Loucy (cell line): Measurements from ENCODE around the gene CXCL10.
A peak's percentile ranks its signal among the peaks of the same experiment; 100 is the strongest.
"Not testable (repeated sequence)": the region's sequence is repeated elsewhere in the genome, so short reads cannot be mapped to it uniquely, and the experiment has no call there.

ENCODE experiments used
- H2AFZ ChIP-seq: fragments of 200-600 bp; sonication (generic); 2 replicates; pipeline ENCODE4 v1.6.0; 2016; ENCODE audit warnings: antibody characterized with exemption, mild to moderate bottlenecking, low read length, moderate library complexity
- H3F3A ChIP-seq: fragments of 200-600 bp; 2 replicates; pipeline ENCODE4 v1.6.0; 2016; ENCODE audit warnings: antibody characterized with exemption, low read depth, mild to moderate bottlenecking
- H3K27me3 ChIP-seq: fragments of 200-600 bp; sonication (generic); 2 replicates; pipeline ENCODE4 v1.6.1; 2014; ENCODE audit warnings: low read length, mild to moderate bottlenecking; ENCODE audit not compliant: insufficient read depth, poor library complexity, severe bottlenecking
- H3K36me3 ChIP-seq: fragments of 200-600 bp; sonication (generic); 2 replicates; pipeline ENCODE4 v1.6.1; 2016; ENCODE audit warnings: low read length; ENCODE audit not compliant: insufficient read depth
- H3K4me1 ChIP-seq: fragments of 200-600 bp; sonication (generic); 2 replicates; pipeline ENCODE4 v1.5.1; 2014; ENCODE audit warnings: low read length, mild to moderate bottlenecking; ENCODE audit not compliant: insufficient read depth, poor library complexity, severe bottlenecking
- H3K4me2 ChIP-seq: fragments of 200-600 bp; sonication (generic); 2 replicates; pipeline ENCODE4 v1.6.0; 2014; ENCODE audit warnings: antibody characterized with exemption, low read length, low read depth, mild to moderate bottlenecking; ENCODE audit not compliant: poor library complexity, severe bottlenecking
- H3K4me3 ChIP-seq: fragments of 200-600 bp; sonication (generic); 2 replicates; pipeline ENCODE4 v1.5.1; 2014; ENCODE audit warnings: low read length, mild to moderate bottlenecking, mixed read lengths; ENCODE audit not compliant: poor library complexity, severe bottlenecking
- H3K79me2 ChIP-seq: fragments of 200-600 bp; sonication (generic); 2 replicates; pipeline ENCODE4 v1.6.1; 2014; ENCODE audit warnings: low read length; ENCODE audit not compliant: insufficient read depth
- H3K9ac ChIP-seq: fragments of 200-600 bp; sonication (generic); 2 replicates; pipeline ENCODE4 v1.6.0; 2014; ENCODE audit warnings: mild to moderate bottlenecking, low read depth, low read length, moderate library complexity; ENCODE audit not compliant: poor library complexity, severe bottlenecking
- H3K9me2 ChIP-seq: fragments of 200-600 bp; sonication (generic); replicated peaks from 2 replicates; pipeline ENCODE4 v1.6.1; 2016; ENCODE audit warnings: low read depth, low read length, mixed read lengths
- H3K9me3 ChIP-seq: fragments of 200-600 bp; sonication (generic); 2 replicates; pipeline ENCODE4 v1.6.1; 2014; ENCODE audit warnings: mild to moderate bottlenecking, antibody characterized with exemption, low read length, low read depth; ENCODE audit not compliant: insufficient read depth
- H4K20me1 ChIP-seq: fragments of 200-600 bp; sonication (generic); 2 replicates; pipeline ENCODE4 v1.6.0; 2014; ENCODE audit warnings: antibody characterized with exemption, low read length, mild to moderate bottlenecking; ENCODE audit not compliant: insufficient read depth, poor library complexity, severe bottlenecking
- TF ChIP-seq, protein P1 (sequence below): fragments of 200-600 bp; sonication (generic); conservative IDR thresholded peaks from 2 replicates; pipeline ENCODE4 v1.5.1; 2014; ENCODE audit warnings: mild to moderate bottlenecking, antibody characterized with exemption, low read length

The CXCL10 gene

DNA sequence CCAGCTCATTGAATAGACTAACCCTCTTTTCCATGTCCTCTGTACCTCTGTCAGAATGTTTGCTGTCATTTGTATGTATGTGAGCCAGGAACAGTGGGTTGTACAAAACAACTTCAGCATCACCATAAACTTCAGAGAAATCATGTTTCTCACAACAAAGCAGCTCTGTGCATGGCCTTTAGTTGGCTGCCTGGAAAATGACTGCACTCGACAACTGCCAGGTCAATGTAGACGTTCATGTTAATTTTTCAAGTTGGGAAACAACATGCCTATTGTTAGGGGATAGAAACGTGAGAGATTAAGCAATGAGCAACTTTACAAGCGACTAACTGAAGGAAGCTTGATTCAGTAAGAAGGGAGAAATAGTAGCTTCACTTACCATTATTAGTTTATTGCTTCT lies 30.4 kb upstream of the CXCL10 start:
- TF ChIP-seq, protein P1, sequence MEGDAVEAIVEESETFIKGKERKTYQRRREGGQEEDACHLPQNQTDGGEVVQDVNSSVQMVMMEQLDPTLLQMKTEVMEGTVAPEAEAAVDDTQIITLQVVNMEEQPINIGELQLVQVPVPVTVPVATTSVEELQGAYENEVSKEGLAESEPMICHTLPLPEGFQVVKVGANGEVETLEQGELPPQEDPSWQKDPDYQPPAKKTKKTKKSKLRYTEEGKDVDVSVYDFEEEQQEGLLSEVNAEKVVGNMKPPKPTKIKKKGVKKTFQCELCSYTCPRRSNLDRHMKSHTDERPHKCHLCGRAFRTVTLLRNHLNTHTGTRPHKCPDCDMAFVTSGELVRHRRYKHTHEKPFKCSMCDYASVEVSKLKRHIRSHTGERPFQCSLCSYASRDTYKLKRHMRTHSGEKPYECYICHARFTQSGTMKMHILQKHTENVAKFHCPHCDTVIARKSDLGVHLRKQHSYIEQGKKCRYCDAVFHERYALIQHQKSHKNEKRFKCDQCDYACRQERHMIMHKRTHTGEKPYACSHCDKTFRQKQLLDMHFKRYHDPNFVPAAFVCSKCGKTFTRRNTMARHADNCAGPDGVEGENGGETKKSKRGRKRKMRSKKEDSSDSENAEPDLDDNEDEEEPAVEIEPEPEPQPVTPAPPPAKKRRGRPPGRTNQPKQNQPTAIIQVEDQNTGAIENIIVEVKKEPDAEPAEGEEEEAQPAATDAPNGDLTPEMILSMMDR = no peak
- Histone ChIP-seq H2AFZ (peak overlapping the region; percentile 57; the same call in 1 of the 2 replicates), H3K4me3 (no peak overlapping the region), H3K4me1 (no peaks in the 10 kb centered on the region), H3K79me2 (no peaks in the 10 kb centered on the region), H3K9me2 (no peaks in the 10 kb centered on the region), H4K20me1 (no peaks in the 10 kb centered on the region), H3K9me3 (no peaks in the 10 kb centered on the region), H3F3A (no peaks in the 10 kb centered on the region), H3K9ac (no peak overlapping the region), H3K36me3 (no peaks in the 10 kb centered on the region), H3K27me3 (no peaks in the 10 kb centered on the region), H3K4me2 (no peak overlapping the region)

DNA sequence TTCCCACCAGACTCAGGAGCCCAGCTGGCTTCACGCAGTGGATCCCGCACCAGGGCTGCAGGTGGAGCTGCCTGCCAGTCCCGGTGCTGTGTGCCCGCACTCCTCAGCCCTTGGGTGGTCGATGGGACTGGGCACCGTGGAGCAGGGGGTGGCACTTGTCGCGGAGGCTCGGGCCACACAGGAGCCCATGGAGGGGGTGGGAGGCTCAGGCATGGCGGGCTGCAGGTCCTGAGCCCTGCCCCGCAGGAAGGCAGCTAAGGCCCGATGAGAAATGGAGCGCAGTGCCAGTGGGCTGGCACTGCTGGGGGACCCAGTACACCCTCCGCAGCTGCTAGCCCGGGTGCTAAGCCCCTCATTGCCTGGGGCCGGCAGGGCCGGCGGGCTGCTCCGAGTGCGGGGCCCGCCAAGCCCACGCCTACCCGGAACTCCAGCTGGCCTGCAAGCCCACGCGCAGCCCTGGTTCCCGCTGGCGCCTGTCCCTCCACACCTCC lies 27.3 kb upstream of the CXCL10 start:
- not testable (repeated sequence) for H3K36me3 ChIP-seq, H3K27me3 ChIP-seq, H2AFZ ChIP-seq, H4K20me1 ChIP-seq, H3K9me3 ChIP-seq, H3K79me2 ChIP-seq, H3K9ac ChIP-seq, H3K4me1 ChIP-seq, H3K9me2 ChIP-seq, H3K4me2 ChIP-seq, H3F3A ChIP-seq, H3K4me3 ChIP-seq

DNA sequence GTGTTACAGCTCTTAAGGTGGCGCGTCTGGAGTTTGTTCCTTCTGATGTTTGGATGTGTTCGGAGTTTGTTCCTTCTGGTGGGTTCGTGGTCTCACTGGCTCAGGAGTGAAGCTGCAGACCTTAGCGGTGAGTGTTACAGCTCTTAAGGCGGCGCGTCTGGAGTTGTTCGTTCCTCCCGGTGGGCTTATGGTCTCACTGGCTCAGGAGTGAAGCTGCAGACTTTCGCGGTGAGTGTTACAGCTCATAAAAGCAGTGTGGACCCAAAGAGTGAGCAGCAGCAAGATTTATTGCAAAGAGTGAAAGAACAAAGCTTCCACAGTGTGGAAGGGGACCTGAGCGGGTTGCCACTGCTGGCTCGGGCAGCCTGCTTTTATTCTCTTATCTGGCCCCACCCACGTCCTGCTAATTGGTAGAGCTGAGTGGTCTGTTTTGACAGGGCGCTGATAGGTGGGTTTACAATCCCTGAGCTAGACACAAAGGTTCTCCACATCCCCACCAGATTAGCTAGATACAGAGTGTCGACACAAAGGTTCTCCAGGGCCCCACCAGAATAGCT lies 26.6 kb upstream of the CXCL10 start:
- H3K79me2 ChIP-seq, H3K4me2 ChIP-seq, H4K20me1 ChIP-seq, H3K9me2 ChIP-seq, H3K4me1 ChIP-seq, H3K4me3 ChIP-seq, H3K9me3 ChIP-seq, H2AFZ ChIP-seq, H3K9ac ChIP-seq, H3F3A ChIP-seq, H3K36me3 ChIP-seq, H3K27me3 ChIP-seq: not testable (repeated sequence)

DNA sequence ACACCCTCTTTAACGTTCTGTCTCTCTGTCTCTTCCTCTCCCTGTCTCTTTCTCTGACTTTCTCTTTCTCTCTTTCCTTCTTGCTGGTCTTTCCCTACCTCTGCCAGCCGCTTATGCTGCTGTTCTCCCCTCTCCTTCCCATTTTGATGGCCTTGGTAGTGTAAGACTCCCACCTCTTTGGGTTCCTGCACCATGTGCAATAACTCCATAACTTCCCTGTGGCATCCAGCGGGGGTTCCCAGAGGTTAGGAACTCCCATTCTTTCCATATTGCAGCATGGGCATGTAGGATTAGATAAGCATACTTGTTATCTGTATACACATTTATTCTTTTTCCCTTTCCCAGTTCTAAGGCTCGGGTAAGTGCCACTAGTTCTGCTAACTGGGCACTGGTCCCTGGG lies 21.4 kb upstream of the CXCL10 start:
- H3F3A ChIP-seq, H3K4me1 ChIP-seq, H3K9me2 ChIP-seq, H3K36me3 ChIP-seq, H3K9ac ChIP-seq, H2AFZ ChIP-seq, H3K27me3 ChIP-seq, H3K79me2 ChIP-seq, H3K4me3 ChIP-seq, H3K9me3 ChIP-seq, H4K20me1 ChIP-seq, H3K4me2 ChIP-seq: not testable (repeated sequence)

DNA sequence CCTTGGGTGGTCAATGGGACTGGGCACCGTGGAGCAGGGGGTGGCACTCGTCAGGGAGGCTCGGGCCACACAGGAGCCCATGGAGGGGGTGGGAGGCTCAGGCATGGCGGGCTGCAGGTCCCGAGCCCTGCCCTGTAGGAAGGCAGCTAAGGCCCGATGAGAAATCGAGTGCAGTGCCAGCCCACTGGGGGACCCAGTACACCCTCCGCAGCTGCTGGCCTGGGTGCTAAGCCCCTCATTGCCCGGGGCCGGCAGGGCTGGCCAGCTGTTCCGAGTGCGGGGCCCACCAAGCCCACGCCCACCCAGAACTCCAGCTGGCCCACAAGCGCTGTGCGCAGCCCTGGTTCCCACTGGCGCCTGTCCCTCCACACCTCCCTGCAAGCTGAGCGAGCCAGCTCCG lies 20.0 kb upstream of the CXCL10 start:
- not testable (repeated sequence) for H3K9ac ChIP-seq, H3K27me3 ChIP-seq, H3F3A ChIP-seq, H3K4me2 ChIP-seq, H3K79me2 ChIP-seq, H3K9me2 ChIP-seq, H3K4me3 ChIP-seq, H3K9me3 ChIP-seq, H3K36me3 ChIP-seq, H3K4me1 ChIP-seq, H2AFZ ChIP-seq, H4K20me1 ChIP-seq

DNA sequence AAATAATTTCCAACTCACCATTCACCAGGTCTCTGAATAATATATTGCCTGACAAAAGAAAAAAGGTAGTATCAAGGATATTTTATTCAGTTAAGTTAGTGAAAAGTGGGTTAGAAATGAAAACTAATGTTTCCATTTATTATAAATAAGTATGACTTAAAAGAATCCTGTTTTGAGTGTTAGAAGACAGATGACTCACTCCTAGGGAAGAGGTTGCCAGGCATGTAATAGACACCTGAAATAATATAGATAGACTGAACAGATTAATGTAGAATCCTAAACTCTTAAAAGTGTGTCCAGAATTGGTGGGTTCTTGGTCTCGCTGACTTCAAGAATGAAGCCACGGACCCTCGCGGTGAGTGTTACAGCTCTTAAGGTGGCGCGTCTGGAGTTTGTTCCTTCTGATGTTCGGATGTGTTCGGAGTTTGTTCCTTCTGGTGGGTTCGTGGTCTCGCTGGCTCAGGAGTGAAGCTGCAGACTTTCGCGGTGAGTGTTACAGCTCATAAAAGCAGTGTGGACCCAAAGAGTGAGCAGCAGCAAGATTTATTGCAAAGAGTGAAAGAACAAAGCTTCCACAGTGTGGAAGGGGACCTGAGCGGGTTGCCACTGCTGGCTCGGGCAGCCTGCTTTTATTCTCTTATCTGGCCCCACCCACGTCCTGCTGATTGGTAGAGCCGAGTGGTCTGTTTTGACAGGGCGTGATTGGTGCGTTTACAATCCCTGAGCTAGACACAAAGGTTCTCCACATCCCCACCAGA lies 19.1 kb upstream of the CXCL10 start:
- H3K4me2 ChIP-seq, H3K36me3 ChIP-seq, H3K27me3 ChIP-seq, H3K4me3 ChIP-seq, H3K4me1 ChIP-seq, H3K9me2 ChIP-seq, H3K9ac ChIP-seq, H2AFZ ChIP-seq, H4K20me1 ChIP-seq, H3K9me3 ChIP-seq, H3K79me2 ChIP-seq, H3F3A ChIP-seq: not testable (repeated sequence)
